Smooth muscle cell (in vitro differentiated cells): ENCODE measurements around the gene DEFB112. TPM values are rescaled to one million over a fixed set of nuclear protein-coding genes. Genes with fewer than 3 reads are reported as not detected.

Experiments
- DNase-seq: peaks from one replicate; lab custom pipeline; 2025; ENCODE audit not compliant: unreplicated experiment; lab: John Stamatoyannopoulos, UW
- H2AFZ ChIP-seq: fragments of 200-600 bp; sonication (generic); 2 replicates; pipeline ENCODE4 v1.6.0; 2016; ENCODE audit warnings: antibody characterized with exemption, low read depth, mild to moderate bottlenecking
- H3F3A ChIP-seq: fragments of 200-600 bp; sonication (generic); 2 replicates; pipeline ENCODE4 v1.6.0; 2017; ENCODE audit warnings: antibody characterized with exemption, low read depth
- H3K27ac ChIP-seq: fragments of 200-600 bp; sonication (generic); 2 replicates; pipeline ENCODE4 v1.5.1; 2016; ENCODE audit warnings: low read depth, mild to moderate bottlenecking
- H3K27me3 ChIP-seq: fragments of 200-600 bp; sonication (generic); 2 replicates; pipeline ENCODE4 v1.6.1; 2016; ENCODE audit warnings: low read depth, mild to moderate bottlenecking
- H3K36me3 ChIP-seq: fragments of 200-600 bp; sonication (generic); 2 replicates; pipeline ENCODE4 v1.5.1; 2016; ENCODE audit warnings: low read depth
- H3K4me1 ChIP-seq: fragments of 200-600 bp; sonication (generic); 2 replicates; pipeline ENCODE4 v1.5.1; 2016; ENCODE audit warnings: low read depth
- H3K4me2 ChIP-seq: fragments of 200-600 bp; sonication (generic); 2 replicates; pipeline ENCODE4 v1.6.0; 2016; ENCODE audit warnings: mild to moderate bottlenecking
- H3K4me3 ChIP-seq: fragments of 200-600 bp; sonication (generic); 2 replicates; pipeline ENCODE4 v1.5.1; 2016; ENCODE audit warnings: mild to moderate bottlenecking
- H3K79me2 ChIP-seq: fragments of 200-600 bp; sonication (generic); 2 replicates; pipeline ENCODE4 v1.6.0; 2016; ENCODE audit warnings: low read depth, mild to moderate bottlenecking
- H3K9ac ChIP-seq: fragments of 200-600 bp; sonication (generic); 2 replicates; pipeline ENCODE4 v1.6.0; 2016; ENCODE audit warnings: low read depth
- H3K9me3 ChIP-seq: fragments of 200-600 bp; sonication (generic); replicated peaks from 2 replicates; pipeline ENCODE4 v1.5.1; 2016; ENCODE audit warnings: low read depth
- H4K20me1 ChIP-seq: fragments of 200-600 bp; sonication (generic); 2 replicates; pipeline ENCODE4 v1.6.0; 2016; ENCODE audit warnings: low read depth
- WGBS: methylation state at CpG from one replicate; pipeline ENCODE4 v1.1.7; 2016; ENCODE audit warnings: low lambda C conversion rate; 5-methylcytosine and 5-hydroxymethylcytosine counted together
- polyA plus RNA-seq: library from polyadenylated mRNA; unstranded; fragments of >200 nt; fragmentation: Nextera tagmentation; extraction: Ambion mirVana; gene quantifications from 2 replicates; pipeline ENCODE4 v1.2.1, GENCODE V29; 2016
- total RNA-seq: library from RNA; depleted of rRNA; stranded (reverse); fragments of >200 nt; gene quantifications from 2 replicates; pipeline ENCODE4 v1.2.3, GENCODE V29; 2014
- TF ChIP-seq, protein P1 (sequence below): fragments of 200-600 bp; sonication (generic); IDR thresholded peaks from 2 replicates; pipeline ENCODE4 v1.5.1; 2017; ENCODE audit warnings: borderline replicate concordance, mild to moderate bottlenecking, antibody characterized with exemption; ENCODE audit not compliant: insufficient read depth, poor library complexity, severe bottlenecking

DEFB112 gene
- total and polyA plus RNA-seq, 2 experiments from 2014 or later: not detected

DNA sequence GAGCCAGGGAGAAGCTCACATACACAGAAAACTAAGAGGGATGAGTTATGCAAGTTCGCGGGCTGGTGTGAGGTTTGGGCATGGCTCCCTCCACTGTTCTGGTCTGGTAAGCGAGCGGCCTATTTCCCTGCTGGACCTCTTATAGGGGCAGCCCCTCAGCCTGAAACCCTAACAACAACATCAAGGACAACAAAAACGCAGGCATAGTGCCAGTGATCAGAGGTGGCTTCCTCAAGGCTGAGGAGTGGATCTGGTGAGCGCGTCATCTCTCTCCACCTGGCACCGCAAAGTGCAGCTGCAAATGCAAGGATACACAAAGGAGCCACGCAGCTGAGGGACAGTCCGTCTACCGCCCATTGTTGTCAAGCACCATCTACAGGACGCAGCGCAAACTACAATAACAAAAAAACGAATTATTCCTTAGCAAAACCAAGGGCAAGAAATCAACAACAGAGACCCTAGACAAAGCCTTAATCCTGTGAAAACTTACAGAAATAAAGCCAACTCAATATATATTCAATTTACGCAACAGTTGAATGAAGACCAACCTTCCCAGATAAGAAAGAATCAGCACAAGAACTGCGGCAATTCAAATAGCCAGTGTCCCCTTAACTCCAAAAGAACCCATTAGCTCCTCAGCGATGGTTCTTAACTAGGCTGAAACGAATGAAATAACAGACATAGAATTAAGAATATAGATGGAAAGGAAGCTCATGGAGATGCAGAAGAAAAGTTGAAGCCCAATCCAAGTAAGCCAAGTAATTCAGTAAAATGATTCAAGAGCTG lies 18.8 kb downstream of the DEFB112 start:
- no peak overlapping the region for H3K4me3 ChIP-seq
- no peaks in the 10 kb centered on the region for H4K20me1 ChIP-seq
- H3K9ac ChIP-seq: no peak overlapping the region
- no peaks in the 10 kb centered on the region for H3K4me1 ChIP-seq
- no peaks in the 10 kb centered on the region for H3K9me3 ChIP-seq
- no peaks in the 10 kb centered on the region for H3K27me3 ChIP-seq
- no peaks in the 10 kb centered on the region for H3K36me3 ChIP-seq
- 33% methylated on average over 18 of the region's 18 CpGs for WGBS
- TF ChIP-seq, protein P1, sequence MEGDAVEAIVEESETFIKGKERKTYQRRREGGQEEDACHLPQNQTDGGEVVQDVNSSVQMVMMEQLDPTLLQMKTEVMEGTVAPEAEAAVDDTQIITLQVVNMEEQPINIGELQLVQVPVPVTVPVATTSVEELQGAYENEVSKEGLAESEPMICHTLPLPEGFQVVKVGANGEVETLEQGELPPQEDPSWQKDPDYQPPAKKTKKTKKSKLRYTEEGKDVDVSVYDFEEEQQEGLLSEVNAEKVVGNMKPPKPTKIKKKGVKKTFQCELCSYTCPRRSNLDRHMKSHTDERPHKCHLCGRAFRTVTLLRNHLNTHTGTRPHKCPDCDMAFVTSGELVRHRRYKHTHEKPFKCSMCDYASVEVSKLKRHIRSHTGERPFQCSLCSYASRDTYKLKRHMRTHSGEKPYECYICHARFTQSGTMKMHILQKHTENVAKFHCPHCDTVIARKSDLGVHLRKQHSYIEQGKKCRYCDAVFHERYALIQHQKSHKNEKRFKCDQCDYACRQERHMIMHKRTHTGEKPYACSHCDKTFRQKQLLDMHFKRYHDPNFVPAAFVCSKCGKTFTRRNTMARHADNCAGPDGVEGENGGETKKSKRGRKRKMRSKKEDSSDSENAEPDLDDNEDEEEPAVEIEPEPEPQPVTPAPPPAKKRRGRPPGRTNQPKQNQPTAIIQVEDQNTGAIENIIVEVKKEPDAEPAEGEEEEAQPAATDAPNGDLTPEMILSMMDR: peak; percentile 40
- H3K4me2 ChIP-seq: peak overlapping the region; percentile 37
- H3F3A ChIP-seq: no peaks in the 10 kb centered on the region
- peak overlapping the region; percentile 61 for H2AFZ ChIP-seq
- DNase-seq: no peak
- H3K27ac ChIP-seq: no peak overlapping the region
- H3K79me2 ChIP-seq: no peaks in the 10 kb centered on the region

DNA sequence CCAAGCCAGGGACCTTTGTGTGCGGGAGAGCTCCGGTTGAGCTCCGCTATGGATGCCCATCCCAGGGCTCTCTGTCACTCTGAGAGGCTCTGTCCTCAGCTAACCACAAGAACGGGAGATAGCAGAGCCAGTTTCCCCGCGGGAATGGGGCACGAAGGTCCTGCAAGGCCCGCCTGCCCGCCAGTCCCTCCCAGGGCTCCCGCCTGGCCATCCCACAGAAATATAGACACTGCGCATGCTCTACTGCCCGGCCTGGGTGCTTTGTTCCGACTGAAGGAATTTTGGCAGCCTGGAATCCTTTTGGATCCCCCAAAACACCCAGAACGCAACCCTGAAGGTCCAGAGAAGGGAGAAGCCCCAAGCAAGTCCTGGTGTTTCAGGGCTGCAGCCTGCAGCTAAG lies 19.4 kb downstream of the DEFB112 start:
- TF ChIP-seq, protein P1: no peak
- Histone ChIP-seq H3K27ac (no peak overlapping the region), H3K9me3 (no peaks in the 10 kb centered on the region), H4K20me1 (no peaks in the 10 kb centered on the region), H3K4me3 (no peak overlapping the region), H3F3A (no peaks in the 10 kb centered on the region), H3K36me3 (no peaks in the 10 kb centered on the region), H3K4me1 (no peaks in the 10 kb centered on the region), H3K4me2 (no peak overlapping the region), H3K9ac (no peak overlapping the region), H2AFZ (no peak overlapping the region), H3K79me2 (no peaks in the 10 kb centered on the region), H3K27me3 (no peaks in the 10 kb centered on the region)
- DNase-seq: no peak
- 89% methylated on average over 14 of the region's 14 CpGs for WGBS

DNA sequence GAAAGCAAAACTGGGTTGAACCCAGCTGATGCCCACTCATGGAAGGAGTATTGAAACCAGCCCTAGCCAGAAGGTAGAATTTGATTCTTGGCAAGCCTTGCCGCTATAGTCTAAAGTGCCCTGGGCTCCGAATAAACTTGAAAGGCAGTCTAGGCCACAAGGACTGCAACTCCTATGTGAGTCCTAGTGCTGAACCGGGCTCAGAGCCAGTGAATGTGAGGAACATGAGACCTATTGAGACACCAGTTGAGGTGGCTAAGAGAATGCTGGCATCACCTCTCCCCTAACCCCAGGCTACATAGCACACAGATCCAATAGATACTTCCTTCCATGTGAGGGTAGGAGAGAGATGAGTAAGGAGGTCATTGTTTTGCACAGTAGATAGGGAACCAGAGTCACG lies 24.5 kb downstream of the DEFB112 start:
- H3K4me3 ChIP-seq: no peak overlapping the region
- WGBS: 93% methylated on average over 4 of the region's 4 CpGs
- H3K36me3 ChIP-seq: no peaks in the 10 kb centered on the region
- no peaks in the 10 kb centered on the region for H3K27me3 ChIP-seq
- H4K20me1 ChIP-seq: no peaks in the 10 kb centered on the region
- no peak for DNase-seq
- H3F3A ChIP-seq: no peaks in the 10 kb centered on the region
- TF ChIP-seq, protein P1: no peak
- no peak overlapping the region for H3K4me2 ChIP-seq
- H3K9ac ChIP-seq: no peak overlapping the region
- no peak overlapping the region for H2AFZ ChIP-seq
- no peaks in the 10 kb centered on the region for H3K4me1 ChIP-seq
- no peak overlapping the region for H3K27ac ChIP-seq
- no peaks in the 10 kb centered on the region for H3K79me2 ChIP-seq
- H3K9me3 ChIP-seq: no peaks in the 10 kb centered on the region

DNA sequence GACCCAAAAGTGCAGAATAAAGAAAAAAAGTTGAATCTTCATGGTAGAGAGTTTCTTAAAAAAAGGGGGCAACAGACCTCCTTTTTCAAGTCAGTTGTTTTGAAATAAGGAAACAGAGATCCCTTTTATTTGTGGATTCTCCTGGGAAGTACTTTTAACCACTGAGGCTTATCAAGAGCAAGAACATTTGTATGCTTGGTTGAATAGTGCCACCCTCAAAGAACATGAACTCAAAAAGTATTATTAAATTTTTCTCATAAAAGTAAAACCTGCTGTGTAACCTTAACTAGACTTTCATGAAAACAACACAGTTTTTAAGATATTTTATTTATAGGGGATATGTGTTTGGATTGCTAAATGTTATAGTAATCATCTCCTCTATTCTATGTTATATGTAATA lies 27.8 kb downstream of the DEFB112 start, which contains the start of gene DEFB110:
TSS of gene DEFB110 (minus strand) at position 101 of the 400 bp plus-strand sequence. CDS start at position 42, 59 bp downstream.
- Histone ChIP-seq H3K27me3 (no peaks in the 10 kb centered on the region), H3K9me3 (no peaks in the 10 kb centered on the region), H3K79me2 (no peaks in the 10 kb centered on the region), H3K4me1 (no peaks in the 10 kb centered on the region), H3K4me3 (no peak within 1 kb of the TSS), H3F3A (no peaks in the 10 kb centered on the region), H4K20me1 (no peaks in the 10 kb centered on the region), H3K36me3 (no peaks in the 10 kb centered on the region), H3K27ac (no peak within 1 kb of the TSS), H2AFZ (no peak within 1 kb of the TSS), H3K9ac (no peak within 1 kb of the TSS), H3K4me2 (no peak within 1 kb of the TSS)
- TF ChIP-seq, protein P1: no peak
- DNase-seq: no peak
